ENCODE results near the gene ELN. TPM values are rescaled to one million over a fixed set of nuclear protein-coding genes. Genes with fewer than 3 reads are reported as not detected.

Gene ELN
- total RNA-seq, 1 experiment from 2014 or later: 65.9 TPM

DNA sequence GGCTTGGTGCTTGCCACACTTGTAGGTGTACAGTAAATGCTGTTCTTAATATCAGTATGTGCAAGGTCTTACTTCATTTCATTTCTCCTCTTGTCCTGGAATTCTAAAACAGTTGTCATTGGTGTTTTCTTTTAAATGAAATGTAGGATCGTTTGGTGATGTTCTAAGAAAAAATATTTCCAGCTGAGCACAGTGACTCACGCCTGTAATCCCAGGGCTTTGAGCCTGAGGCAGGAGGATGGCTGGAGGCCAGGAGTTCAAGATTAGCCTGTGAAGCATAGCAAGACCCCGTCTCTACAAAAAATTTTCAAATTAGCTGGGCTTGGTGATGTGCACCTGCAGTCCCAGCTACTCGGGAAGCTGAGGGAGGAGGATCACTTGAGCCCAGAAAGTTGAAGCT is 32.6 kb upstream of the ELN start:
- Histone ChIP-seq H3K4me3 (ENCODE audit: low read depth, low read length, poor library complexity, severe bottlenecking) (no peak overlapping the region), H3K36me3 (ENCODE audit: insufficient read depth, low read length, poor library complexity, severe bottlenecking) (no peaks in the 10 kb centered on the region), H3K9me3 (ENCODE audit: low read depth, low read length, poor library complexity, severe bottlenecking) (no peaks in the 10 kb centered on the region), H3K27me3 (replicated peaks; ENCODE audit: insufficient read depth, low read depth, low read length, poor library complexity) (no peaks in the 10 kb centered on the region), H3K4me1 (ENCODE audit: insufficient read depth, low read length, poor library complexity, severe bottlenecking) (no peaks in the 10 kb centered on the region), H3K27ac (ENCODE audit: low read depth, low read length, poor library complexity, severe bottlenecking) (no peak overlapping the region)
- no peak for TF ChIP-seq EZH2 (IDR thresholded peaks at IDR 0.05; ENCODE audit: borderline replicate concordance, low read depth, low read length, poor library complexity, severe bottlenecking)
- TF ChIP-seq, protein P1, sequence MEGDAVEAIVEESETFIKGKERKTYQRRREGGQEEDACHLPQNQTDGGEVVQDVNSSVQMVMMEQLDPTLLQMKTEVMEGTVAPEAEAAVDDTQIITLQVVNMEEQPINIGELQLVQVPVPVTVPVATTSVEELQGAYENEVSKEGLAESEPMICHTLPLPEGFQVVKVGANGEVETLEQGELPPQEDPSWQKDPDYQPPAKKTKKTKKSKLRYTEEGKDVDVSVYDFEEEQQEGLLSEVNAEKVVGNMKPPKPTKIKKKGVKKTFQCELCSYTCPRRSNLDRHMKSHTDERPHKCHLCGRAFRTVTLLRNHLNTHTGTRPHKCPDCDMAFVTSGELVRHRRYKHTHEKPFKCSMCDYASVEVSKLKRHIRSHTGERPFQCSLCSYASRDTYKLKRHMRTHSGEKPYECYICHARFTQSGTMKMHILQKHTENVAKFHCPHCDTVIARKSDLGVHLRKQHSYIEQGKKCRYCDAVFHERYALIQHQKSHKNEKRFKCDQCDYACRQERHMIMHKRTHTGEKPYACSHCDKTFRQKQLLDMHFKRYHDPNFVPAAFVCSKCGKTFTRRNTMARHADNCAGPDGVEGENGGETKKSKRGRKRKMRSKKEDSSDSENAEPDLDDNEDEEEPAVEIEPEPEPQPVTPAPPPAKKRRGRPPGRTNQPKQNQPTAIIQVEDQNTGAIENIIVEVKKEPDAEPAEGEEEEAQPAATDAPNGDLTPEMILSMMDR (conservative IDR thresholded peaks at IDR 0.05; ENCODE audit: low read depth, low read length): no peak
- ChIA-PET CTCF (no interaction called here), POLR2A (ENCODE audit: low non-redundant PET) (no interaction called here)
- no peak for DNase-seq (ENCODE audit: low spot score)
- intact Hi-C loops (cut with micrococcal nuclease; ENCODE audit: unreplicated experiment): no loop called here
- no TSS peak for BruUV-seq (replicated peaks)

DNA sequence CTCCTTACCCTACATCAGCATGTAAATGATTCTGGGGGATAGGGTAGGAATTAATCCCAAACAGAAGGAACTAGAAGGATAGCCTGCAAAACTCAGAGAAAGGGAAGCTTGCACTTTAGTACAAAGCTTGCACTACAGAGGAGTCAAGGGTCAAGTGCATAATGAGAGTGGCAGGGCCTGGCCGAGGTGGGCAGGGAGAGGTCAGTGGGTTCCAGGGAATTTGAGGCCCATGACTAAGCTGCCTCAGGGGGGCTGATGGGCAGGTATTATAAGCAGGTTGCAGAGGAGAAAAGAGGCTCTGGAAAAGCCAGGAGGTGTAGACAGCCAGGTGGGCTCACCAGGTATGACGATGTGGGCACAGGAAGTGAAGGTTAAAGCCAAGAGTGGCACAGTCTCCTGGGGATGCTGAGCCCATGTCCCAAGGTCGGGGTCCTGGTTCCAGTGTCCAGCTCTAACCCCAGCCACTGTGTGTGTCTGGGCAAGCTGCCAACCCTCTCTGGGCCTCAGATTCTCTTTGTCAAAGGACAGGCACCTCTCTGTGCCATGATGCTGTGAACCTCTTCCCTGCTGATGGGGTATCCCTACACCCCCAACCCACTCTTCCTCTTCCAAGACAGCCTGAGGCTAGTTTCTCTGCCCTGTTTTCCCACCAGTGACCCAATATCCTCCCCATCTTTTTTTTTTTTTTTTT is 32.0 kb upstream of the ELN start:
- CTCF ChIA-PET: no interaction called here
- Histone ChIP-seq H3K4me3 (ENCODE audit: low read depth, low read length, poor library complexity, severe bottlenecking) (no peak overlapping the region), H3K27me3 (replicated peaks; ENCODE audit: insufficient read depth, low read depth, low read length, poor library complexity) (no peaks in the 10 kb centered on the region), H3K9me3 (ENCODE audit: low read depth, low read length, poor library complexity, severe bottlenecking) (no peaks in the 10 kb centered on the region), H3K36me3 (ENCODE audit: insufficient read depth, low read length, poor library complexity, severe bottlenecking) (no peaks in the 10 kb centered on the region), H3K27ac (ENCODE audit: low read depth, low read length, poor library complexity, severe bottlenecking) (no peak overlapping the region), H3K4me1 (ENCODE audit: insufficient read depth, low read length, poor library complexity, severe bottlenecking) (no peaks in the 10 kb centered on the region)
- intact Hi-C loops (cut with micrococcal nuclease; ENCODE audit: unreplicated experiment): no loop called here
- DNase-seq (ENCODE audit: low spot score): no peak
- POLR2A ChIA-PET (ENCODE audit: low non-redundant PET): no interaction called here
- BruUV-seq (replicated peaks): no TSS peak
- no peak for TF ChIP-seq EZH2 (IDR thresholded peaks at IDR 0.05; ENCODE audit: borderline replicate concordance, low read depth, low read length, poor library complexity, severe bottlenecking)
- TF ChIP-seq, protein P1 (conservative IDR thresholded peaks at IDR 0.05; ENCODE audit: low read depth, low read length): no peak

DNA sequence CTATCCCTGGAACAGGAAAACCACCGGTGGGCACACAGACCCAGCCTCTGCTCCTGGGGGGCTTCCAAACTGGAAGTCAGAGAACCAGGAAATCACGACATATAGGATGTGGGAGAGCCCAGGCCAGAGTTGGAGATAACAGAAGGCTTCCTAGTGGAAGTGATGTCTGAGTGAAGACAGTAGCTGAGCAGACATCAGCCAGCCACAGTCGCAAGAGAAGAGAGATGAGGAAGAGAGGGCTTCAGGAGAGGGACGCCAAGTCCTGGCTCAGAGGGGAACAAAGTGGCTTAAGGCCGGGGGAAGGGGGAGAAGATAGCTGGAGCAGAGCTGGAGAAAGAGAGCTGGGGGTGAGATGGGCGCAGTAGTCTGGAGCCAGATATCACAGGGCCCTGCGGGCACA is 30.9 kb upstream of the ELN start:
- H3K4me1 ChIP-seq (ENCODE audit: insufficient read depth, low read length, poor library complexity, severe bottlenecking): no peaks in the 10 kb centered on the region
- H3K27me3 ChIP-seq (replicated peaks; ENCODE audit: insufficient read depth, low read depth, low read length, poor library complexity): no peaks in the 10 kb centered on the region
- H3K4me3 ChIP-seq (ENCODE audit: low read depth, low read length, poor library complexity, severe bottlenecking): no peak overlapping the region
- DNase-seq (ENCODE audit: low spot score): no peak
- intact Hi-C loops (cut with micrococcal nuclease; ENCODE audit: unreplicated experiment): no loop called here
- CTCF ChIA-PET: interaction anchor here (0.6 to 0.7 kb wide), 2 partner anchors 12 to 30 kb away, joined by 3 read pairs; no protein-coding TSS in a partner anchor
- no peak overlapping the region for H3K27ac ChIP-seq (ENCODE audit: low read depth, low read length, poor library complexity, severe bottlenecking)
- H3K9me3 ChIP-seq (ENCODE audit: low read depth, low read length, poor library complexity, severe bottlenecking): no peaks in the 10 kb centered on the region
- POLR2A ChIA-PET (ENCODE audit: low non-redundant PET): no interaction called here
- no TSS peak for BruUV-seq (replicated peaks)
- H3K36me3 ChIP-seq (ENCODE audit: insufficient read depth, low read length, poor library complexity, severe bottlenecking): no peaks in the 10 kb centered on the region
- TF ChIP-seq, protein P1 (conservative IDR thresholded peaks at IDR 0.05; ENCODE audit: low read depth, low read length): no peak
- TF ChIP-seq EZH2 (IDR thresholded peaks at IDR 0.05; ENCODE audit: borderline replicate concordance, low read depth, low read length, poor library complexity, severe bottlenecking): no peak
